ENCODE data around the gene ZNF783. TPM values are rescaled to one million over a fixed set of nuclear protein-coding genes. Genes with fewer than 3 reads are reported as not detected.

ZNF783 gene
- total and polyA plus RNA-seq, 10 donors, result 7.7 to 24.8 (median 17.0) TPM

GRCh38 chr7:149217570-149217969 is 44.4 kb upstream of the ZNF783 start:
- peak overlapping the region in 1 of 8 donors; percentile 29 for H3K27ac ChIP-seq
- H3K4me3 ChIP-seq, result no peak overlapping the region
- peaks cover 0 to 100% (median 76%) of the 10 kb centered on the region in 6 donors for H3K36me3 ChIP-seq
- intact Hi-C loops (cut with DNase I; ENCODE audit: low total_unique reads), result no loop called here
- 72 to 84% (median 79%) methylated on average over 6 of the region's 6 CpGs for WGBS, 5 donors
- DNase-seq, result no peak
- peak in 1 of 3 donors; percentile 19 for TF ChIP-seq POLR2AphosphoS5 (IDR thresholded peaks at IDR 0.05)
- TF ChIP-seq POLR2A (IDR thresholded peaks at IDR 0.05), result no peak
- H3K27me3 ChIP-seq (replicated peaks in 1 of 7), result no peaks in the 10 kb centered on the region
- H3K4me1 ChIP-seq, result peaks cover 0 to 9% (median 0%) of the 10 kb centered on the region in 6 donors
- no peaks in the 10 kb centered on the region for H3K9me3 ChIP-seq

- intact Hi-C loops (cut with DNase I; ENCODE audit: low total_unique reads), result no loop called here
- Histone ChIP-seq H3K4me3 (no peak overlapping the region), H3K36me3 (peaks cover 0 to 100% (median 72%) of the 10 kb centered on the region in 6 donors), H3K27me3 (replicated peaks in 1 of 7) (no peaks in the 10 kb centered on the region), H3K27ac (no peak overlapping the region), H3K9me3 (no peaks in the 10 kb centered on the region), H3K4me1 (peaks cover 0 to 9% (median 0%) of the 10 kb centered on the region in 6 donors)
- no peak for DNase-seq
- WGBS, 5 donors, result 91 to 94% (median 93%) methylated on average over 10 of the region's 10 CpGs
- no peak for TF ChIP-seq CTCF (IDR thresholded peaks at IDR 0.05 in 8 of 11, conservative IDR thresholded peaks at IDR 0.05 in 3 of 11)
- TF ChIP-seq POLR2AphosphoS5 (IDR thresholded peaks at IDR 0.05), result no peak
- TF ChIP-seq POLR2A (IDR thresholded peaks at IDR 0.05), result no peak
These were observed 43.3 kb upstream of the ZNF783 start for GRCh38 chr7:149218469-149219420.

- peaks cover 0 to 100% (median 70%) of the 10 kb centered on the region in 6 donors for H3K36me3 ChIP-seq
These were observed 41.5 kb upstream of the ZNF783 start for GRCh38 chr7:149220534-149220933.

GRCh38 chr7:149223176-149223575 is 38.8 kb upstream of the ZNF783 start:
- intact Hi-C loops (cut with DNase I; ENCODE audit: low total_unique reads), result no loop called here
- WGBS, 5 donors, result 96 to 99% (median 98%) methylated on average over 7 to 8 of the region's 8 CpGs
- no peak for DNase-seq
- H3K36me3 ChIP-seq, result peaks cover 0 to 85% (median 58%) of the 10 kb centered on the region in 6 donors
- no peaks in the 10 kb centered on the region for H3K27me3 ChIP-seq (replicated peaks in 1 of 7)
- no peak overlapping the region for H3K27ac ChIP-seq
- no peaks in the 10 kb centered on the region for H3K4me1 ChIP-seq
- peaks cover 0 to 5% (median 0%) of the 10 kb centered on the region in 8 donors for H3K9me3 ChIP-seq
- TF ChIP-seq CTCF (IDR thresholded peaks at IDR 0.05 in 8 of 11, conservative IDR thresholded peaks at IDR 0.05 in 3 of 11) (no peak), POLR2AphosphoS5 (IDR thresholded peaks at IDR 0.05) (no peak), POLR2A (IDR thresholded peaks at IDR 0.05) (no peak)
- H3K4me3 ChIP-seq, result no peak overlapping the region

More at GRCh38 chr7:149220534-149220933, 41.5 kb upstream of the ZNF783 start:
- Histone ChIP-seq H3K27me3 (replicated peaks in 1 of 7) (no peaks in the 10 kb centered on the region), H3K4me1 (peaks cover 0 to 9% (median 0%) of the 10 kb centered on the region in 6 donors), H3K27ac (no peak overlapping the region), H3K9me3 (peaks cover 0 to 5% (median 0%) of the 10 kb centered on the region in 8 donors), H3K4me3 (no peak overlapping the region)
- no peak for DNase-seq
- TF ChIP-seq CTCF (IDR thresholded peaks at IDR 0.05 in 8 of 11, conservative IDR thresholded peaks at IDR 0.05 in 3 of 11) (no peak), POLR2A (IDR thresholded peaks at IDR 0.05) (no peak)
- intact Hi-C loops (cut with DNase I; ENCODE audit: low total_unique reads), result no loop called here
- 64 to 77% (median 75%) methylated on average over 6 of the region's 6 CpGs for WGBS, 5 donors

All from spleen (tissue), 11 donors.